Measurements from ENCODE around the gene IQCK.

Gene IQCK

DNA sequence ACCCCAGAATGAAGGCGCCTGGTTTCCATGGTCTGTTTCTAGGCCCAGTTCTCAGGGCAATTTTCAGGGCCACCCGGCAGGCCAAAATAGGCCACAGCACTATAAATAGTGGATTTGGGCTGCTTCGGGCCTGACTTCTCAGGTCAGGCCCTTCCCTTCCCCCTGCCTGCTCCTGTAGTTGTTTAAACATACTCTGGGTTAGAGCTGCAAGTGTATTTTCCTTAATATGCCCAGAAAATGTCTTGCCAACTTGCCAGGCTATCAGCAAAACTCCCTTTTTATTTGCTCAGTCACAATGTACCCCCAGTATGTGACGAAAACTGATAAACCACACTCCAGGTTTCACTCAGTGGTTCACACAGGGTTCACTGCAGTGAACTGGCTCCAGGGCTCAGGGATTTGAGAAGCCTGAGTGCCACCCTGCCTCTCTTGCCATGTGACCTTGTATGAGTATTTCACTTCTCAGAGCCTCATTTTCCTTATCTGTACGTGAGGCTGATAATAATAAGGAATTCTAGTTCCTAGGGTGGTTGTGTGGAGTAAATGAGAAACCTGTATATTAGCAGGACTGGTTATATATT is 90.1 kb downstream of the IQCK start:
- no peak for DNase-seq

DNA sequence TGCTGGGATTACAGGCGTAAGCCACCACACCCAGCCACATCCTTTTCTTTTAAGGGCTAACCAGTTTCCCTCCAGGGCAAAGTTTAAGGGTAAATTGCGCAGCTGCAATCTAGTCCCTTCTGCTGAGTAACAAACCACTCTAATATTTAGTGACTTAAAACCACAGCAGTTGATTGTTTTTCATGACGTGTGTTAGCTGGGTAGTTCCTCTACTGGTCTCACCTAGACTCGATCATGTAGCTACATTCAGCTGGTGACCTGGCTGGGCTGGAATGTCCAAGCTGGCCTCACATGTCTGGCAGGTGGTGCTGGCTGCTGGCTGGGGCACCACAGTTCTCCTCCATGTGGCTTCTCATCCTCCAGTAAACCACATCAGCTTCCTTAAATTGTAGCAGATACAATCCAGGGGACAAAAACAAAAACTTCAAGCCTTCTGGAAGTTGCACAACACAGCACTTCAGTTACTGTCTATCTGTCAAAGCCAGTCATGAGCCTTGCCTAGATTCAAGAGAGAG is 91.1 kb downstream of the IQCK start:
- no peak for DNase-seq

DNA sequence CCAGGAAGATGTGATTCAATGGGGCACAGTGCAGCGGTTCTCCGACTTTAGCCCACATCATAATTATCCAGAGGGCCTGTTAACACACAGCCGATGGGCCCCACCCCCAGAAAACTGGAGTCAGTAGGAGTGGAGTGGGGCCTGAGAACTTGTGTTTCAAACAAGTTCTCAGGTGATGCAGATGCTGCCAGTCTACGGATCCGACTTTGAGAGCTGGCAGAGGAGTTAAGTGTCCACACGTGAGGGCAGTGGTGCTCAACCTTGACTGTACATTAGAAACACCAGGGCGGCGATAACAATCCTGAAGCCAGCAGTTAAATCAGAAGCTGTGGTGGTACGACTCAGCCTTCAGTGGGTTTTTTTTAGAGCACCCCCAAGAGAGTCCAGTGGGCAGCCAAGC is 91.6 kb downstream of the IQCK start:
- no peak for DNase-seq

DNA sequence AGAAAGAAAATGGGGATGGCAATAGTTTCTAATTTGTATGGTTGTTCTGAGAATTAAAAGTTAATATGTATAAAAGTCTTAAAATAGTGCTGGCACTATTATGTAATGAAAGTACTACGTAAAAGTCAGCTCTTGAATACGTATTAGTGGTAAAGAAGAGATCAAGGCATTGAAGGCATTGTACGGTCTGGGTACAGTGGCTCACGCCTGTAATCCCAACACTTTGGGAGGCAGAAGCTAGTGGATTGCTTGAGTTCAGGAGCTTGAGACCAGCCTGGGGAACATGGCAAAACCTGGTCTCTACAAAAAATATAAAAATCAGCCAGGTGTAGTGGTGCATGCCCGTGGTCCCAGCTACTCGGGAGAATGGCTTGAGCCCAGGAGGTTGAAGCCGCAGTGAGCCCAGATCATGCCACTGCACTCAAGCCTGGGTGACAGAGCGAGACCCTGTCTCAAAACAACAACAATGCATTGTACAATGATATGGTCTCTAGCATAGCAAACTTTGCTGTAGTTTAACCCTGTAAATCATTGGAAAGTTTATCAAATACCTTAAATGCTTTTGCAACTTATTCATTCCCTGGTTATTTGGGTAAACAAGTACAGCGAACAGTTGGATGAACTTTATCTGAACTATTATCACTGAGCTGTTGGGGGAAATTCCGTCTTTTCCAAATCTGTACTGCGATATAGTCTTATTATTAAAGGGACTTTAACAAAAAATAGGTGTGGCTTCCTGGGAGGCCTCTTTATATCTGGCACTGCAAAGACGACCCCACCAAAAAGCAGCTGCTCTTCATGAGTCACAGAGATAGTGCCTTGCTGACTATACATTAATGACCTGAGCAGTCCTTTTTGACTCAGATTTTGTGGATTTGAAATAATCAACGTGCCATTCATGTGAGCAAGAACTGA is 93.0 kb downstream of the IQCK start:
- no peak for DNase-seq

DNA sequence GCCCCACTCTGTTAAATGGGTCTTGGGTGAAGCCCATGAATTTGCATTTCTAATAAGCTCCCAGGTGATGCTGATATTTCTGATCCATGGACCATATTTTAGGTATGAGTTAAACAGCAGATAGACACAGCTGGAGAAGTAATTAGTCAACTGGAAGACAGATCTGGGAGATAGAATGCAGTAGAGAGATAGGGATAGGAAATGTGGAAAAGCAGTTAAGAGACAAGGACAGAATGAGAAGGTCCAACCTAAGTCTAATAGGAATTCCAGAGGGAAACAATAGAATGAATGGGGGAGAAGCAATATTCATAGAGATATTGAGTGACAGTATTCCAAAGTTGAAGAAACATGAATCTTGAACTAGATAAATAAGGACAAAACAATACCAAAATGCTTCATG is 94.9 kb downstream of the IQCK start:
- DNase-seq, result no peak

DNA sequence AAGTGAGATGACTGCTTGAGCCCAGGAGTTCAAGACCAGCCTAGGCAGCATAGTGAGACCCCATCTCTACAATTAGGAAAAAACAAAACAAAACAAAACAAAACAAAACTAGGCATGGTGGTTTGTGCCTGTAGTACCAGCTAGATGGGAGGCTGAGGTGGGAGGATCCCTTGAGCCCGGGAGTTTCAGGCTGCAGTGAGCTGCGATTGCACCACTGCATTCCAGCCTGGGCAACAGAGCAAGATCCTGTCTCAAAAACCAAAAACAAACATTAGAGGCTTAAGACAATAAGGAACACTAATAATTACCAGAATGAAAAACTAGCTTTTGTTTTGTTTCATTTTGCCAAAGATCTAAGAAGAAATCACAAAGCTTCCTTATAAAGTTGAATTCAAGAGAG is 97.3 kb downstream of the IQCK start:
- no peak for DNase-seq

DNA sequence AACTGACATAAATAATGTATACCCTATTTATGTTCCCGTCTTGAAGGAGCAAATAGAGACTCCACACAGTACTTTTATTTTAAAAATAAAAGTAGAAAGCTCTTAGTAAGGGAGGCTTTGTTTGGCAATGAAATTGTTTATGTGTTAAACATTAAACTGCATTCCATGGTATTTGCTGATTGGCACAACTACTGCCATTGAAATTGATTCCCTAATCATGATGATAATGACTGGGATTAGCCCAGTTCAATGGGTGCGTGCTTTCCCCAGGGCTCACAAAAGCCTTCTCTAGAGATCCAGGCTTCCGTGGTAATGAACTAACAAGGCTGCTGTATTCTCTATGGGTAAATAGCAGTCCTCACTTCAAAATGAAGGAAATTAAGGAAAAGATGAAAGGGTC is 99.1 kb downstream of the IQCK start:
- no peak for DNase-seq

DNA sequence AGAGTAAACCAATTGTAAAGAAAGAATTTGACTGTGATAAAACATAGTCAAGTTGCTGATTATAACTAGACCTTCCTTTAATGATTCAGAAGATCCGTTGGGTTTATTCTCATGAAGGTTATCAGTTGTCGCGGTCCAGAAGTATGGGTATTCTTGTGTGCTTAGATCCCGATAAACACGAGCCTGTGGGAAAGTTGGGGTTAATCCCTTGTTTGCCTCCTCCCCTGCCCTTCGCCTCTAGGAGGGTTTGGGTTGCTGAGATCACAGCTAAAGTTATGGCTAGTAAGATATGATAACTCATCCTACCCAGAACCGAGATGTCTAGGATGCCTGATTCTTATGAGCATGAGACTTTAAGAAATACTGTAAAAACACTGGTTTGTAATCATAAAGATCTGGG is 99.8 kb downstream of the IQCK start:
- DNase-seq, result no peak

DNA sequence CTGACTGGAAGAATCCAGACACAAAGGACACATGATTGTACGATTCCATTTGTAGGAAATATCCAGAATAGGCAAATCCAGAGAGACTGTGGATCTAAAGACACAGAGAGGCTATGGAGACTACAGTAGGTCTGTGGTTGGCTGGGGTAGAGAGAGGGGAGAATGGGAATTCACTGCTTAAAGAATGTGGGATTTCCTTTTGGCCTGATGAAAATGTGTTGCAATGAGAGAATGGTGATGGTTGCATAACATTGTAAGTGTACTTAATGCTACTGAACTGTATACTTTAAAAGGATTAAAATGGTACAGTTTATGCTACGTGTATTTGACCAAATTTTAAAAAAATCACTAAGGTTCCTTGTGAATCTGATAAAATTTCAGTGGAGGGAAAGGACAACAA is 104.5 kb downstream of the IQCK start:
- DNase-seq, result no peak

DNA sequence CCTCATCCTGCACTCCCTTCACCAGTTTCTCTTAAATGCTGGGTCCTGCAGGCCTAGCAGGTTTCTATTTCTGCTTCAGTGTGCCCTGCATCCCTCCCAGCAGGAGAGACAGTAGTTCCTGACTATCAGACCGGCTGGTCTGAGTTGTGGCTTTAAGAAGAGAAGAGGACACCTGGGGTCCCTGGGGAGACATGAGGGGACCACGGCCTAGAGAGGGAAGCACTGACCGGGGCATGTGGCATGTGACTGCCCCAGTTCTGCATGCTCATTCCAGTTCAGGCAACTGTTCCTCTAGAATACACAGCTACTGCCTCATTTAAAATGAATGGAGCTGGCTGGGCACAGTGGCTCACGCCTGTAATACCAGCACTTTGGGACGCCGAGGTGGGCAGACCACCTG is 105.3 kb downstream of the IQCK start:
- no peak for DNase-seq

DNA sequence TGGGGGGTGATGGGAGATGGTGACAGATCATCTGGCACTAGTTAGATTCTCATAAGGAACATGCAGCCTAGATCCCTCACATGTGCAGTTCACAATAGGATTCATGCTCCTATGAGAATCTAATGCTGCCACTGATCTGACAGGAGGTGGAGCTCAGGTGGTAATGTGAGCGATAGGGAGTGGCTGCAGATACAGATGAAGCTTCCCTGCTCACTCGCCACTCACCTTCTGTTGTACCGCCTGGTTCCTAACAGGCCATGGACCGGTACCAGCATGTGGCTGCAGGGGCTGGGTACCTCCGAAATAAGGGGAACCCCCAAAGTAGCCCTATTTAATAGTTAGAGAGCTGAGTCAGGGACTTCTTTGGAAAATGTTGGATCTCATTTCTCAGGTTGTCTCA is 106.1 kb downstream of the IQCK start:
- no peak for DNase-seq

DNA sequence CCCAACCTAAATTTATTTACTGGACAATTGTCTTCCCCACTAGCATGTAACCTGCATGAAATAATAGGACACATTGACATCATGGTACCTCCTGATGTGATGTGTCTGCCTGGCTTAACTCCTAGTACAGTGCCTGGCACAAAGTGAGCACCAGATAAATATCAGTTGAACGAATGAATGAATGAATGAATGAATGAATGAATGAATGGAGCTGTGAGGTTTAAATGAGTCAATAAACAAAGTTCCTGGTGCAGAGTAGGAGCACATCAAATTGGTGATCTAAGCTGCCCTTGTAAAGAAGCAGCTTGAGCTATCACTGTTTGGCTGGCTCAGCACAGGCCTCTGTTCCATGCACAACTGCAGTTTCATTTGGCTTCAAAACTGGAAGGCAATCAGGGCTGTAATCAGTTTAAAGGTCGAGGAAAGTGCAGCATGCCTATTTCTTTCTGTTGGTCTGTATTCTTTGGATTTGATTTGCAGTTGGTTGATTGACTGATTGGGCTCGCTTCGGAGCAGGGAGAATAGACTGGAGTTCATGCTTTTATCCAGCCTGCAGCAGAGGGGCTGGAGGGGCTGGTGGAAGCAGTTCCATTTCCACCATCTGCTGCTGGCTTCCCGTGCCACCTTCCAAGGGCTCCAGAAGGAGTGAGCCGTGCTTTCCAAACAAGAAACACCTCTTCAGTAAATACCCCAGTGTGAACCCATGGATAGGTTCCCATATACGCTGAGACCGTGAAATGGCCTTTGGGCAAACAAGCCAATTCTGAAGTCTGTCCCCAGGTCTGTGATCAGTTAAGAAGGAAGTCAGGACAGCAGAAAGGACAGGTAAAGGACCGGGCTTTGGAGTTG is 112.0 kb downstream of the IQCK start:
- DNase-seq, result no peak

DNA sequence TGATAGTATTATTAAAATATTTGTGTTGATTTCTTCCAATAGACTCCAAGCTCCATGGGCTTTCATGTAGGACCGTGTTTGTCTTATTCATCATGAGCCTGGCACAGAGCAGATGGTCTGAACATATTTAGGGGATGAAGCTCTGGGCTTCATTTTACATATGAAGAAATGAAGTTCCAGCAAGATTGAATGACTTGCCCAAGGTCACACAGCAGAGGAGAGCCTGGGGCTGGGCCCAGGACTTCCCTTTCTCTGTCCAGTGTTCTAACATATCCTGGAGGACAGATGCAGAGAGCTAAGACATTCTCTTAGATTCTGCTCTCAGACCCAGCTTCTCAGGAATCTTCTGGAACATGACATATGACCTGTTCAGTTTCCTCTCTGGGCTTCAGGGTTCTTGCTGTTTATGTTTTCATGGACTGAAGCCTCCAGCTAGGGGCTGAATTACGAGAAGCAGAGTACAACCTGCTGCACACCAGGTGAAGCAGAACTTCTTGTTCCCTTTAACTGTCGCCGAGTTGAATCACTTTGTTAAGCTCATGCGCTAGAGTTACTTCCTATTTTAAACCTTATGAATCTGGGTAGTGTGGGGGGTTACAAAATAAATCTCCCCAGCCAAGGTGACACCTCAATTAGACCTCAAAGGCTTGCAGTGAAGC is 113.0 kb downstream of the IQCK start:
- DNase-seq, result no peak

DNA sequence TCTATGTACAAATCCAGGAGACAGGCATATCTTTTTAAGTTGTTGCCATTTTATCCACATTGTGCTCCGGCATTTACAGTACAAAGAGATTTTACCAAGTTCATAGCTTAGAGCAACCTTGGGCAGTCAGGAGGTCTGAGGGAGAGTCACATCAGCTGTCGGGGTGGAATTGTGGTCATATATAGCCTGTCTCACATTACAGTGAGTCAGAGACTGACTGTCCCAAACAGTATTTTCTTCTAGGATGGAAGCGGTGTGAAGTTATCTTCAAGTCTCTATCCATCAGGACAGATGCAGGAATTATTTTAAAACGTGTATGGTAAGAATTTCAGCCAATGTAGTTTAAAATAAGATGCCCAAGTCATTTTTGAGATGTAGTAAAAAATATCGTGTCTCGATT is 113.6 kb downstream of the IQCK start:
- DNase-seq, result no peak

DNA sequence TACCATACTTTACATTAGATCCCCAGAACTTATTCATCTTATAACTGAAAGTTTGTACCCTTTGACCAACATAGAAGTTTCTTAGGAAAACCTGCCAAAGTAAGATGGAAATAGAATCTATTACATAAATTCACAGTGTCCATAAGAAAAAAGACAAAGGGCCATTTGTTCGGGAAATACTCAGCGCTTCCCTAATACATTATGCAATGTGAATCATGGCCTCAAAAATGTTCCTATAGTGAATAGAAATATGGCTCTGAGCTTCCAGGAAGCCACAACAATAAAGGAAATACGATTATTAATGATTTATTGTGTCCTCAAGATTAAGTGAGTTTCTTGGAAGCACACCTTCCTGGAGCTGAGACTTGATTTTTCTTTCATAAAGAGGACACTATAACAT is 115.1 kb downstream of the IQCK start:
- DNase-seq, result no peak

DNA sequence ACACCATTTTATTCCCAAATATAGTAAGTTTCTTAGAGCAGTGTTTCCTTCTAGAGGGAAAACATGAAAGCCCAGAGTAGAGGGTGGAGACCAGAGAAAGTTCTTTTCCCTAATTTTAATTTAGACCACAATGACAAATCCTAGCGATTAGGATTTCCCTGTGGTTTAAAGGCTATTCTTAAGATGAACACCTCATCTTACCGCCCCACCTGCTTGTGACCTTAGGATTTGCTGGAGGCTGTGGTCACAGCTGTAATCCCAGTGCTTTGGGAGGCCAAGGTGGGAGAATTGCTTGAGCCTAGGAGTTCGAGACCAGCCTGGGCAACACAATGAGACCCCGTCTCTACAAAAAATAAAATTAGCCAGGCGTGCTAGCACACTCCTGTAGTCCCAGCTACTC is 115.5 kb downstream of the IQCK start:
- no peak for DNase-seq

DNA sequence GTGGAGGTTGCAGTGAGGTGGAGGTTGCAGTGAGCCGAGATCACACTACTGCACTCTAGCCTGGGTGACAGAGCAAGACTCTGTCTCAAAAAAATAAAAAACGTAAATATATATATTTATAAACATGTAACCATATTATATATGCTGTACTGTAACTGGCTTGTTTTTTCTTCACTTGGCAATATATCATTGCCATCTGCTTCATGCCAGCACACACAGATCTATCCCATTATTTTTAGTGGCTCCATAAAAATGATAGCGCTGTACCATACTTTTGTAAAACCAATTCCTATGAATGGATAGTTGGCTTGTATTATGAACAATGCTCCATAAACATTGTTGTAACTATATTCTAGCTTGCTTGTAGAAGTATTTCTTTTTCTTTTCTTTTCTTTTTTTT is 117.1 kb downstream of the IQCK start:
- no peak for DNase-seq

DNA sequence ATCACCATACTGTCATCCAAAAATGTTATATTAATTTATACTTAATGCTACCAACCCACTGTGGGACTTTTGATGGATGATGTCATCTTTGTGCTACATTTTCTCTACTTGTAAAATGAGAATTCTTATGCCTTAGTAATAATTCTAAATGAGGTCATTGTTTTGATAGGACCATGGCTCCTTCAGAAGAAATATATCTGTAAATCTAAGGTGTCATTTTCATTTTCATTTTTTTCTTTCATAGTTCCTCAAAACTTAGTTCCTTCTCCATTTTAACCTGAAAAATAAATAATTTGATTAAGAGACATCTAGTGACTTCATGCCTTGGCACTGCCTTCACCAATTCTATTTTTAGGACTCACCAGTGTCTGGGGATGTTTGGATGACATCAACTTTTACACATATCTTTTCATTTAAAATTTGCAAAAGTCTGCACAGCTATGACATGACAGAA is 117.9 kb downstream of the IQCK start:
- no peak for DNase-seq

DNA sequence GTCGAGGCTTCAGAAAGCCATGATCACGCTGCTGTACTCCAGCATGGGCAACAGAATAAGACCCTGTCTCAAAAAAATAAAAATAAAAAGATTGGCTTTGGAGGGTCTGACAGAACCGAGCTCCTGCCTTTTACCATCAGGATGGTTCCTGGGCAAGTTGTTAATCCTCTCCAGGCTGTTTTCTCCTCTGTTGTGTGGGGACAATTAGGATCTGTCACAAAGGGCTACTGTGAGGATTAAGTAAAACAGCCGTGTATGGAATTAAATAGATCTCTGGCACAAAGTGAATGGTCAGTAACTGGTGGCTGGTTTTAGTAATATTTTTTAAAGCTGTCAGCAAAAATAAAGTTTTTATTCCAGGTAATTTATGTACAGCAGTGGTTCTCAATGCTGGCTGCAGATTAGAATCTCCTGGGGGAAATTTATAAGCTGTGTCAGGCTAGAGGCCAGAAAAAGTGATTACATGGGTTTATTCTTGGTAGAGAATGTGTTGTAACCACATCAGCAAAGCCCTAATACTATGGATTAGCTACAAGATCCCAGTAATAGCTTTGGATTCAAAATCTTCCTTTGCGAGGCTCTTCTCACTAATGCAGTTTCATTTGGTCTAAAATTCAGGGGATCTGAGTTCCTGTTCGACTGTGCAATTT is 119.4 kb downstream of the IQCK start:
- DNase-seq, result no peak

DNA sequence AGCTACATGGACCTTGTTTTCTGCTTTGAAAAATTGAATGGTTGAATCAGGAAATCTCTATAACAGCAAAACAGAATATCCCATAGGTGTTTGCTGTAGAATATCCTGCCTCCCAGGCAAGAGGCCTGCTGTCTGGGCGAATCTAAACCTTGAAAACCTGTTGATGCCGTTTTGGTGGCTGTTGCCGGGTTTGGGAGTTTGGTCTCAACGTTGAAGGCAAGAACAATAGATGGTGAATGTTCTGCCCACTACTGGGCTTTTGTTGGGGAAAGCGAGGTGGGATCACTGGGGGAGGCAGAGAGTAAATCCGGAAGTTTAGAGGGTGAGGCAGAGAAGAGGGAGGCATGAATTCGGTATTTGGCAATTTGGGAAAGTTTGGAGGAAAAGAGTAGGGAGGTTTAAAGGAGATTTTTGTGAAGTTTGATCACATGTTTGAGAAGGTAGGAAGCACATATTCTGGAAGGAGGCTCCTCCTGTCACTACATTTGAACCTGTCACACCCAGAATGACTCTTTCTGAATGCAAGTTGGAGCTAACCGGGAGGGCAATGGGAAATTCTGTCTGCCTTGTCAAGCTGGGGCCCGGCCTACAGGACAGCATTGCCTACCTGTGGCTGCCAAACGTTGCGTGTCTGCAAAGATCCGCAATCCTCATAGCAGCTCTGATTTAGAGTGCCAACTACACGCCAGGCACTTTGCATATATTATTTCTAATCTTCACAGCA is 120.1 kb downstream of the IQCK start:
- DNase-seq, result no peak

DNA sequence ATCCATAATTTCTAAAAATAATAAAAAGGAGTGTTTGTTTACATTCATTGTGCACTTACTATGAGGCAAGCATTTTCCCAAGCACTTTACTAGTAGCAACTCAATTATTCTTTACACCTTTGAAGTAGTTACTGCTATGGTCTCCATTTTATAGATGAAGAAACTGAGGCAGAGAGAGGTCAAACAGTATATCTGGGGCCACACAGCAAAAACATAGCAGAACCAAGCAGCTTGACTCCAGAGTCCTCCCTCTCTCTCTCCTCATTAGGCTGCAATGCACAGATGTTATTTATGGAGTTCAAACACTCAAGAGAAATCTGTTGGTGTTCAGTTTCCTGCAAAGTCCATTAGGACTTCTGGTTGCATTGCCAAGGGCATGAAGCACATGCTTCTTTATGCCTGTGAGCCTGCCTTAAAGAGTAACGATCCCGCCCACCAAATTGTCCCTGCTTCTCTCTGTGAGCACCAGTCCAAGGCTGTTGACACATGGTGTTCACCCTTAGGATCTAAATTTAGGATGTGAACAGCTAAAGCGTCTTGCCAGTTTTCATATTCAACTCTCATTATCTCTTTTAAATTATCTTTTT is 122.5 kb downstream of the IQCK start:
- DNase-seq, result no peak
